Uterus (tissue), 4 donors: ENCODE results near the gene AKT1. TPM values are rescaled to one million over a fixed set of nuclear protein-coding genes. Genes with fewer than 3 reads are reported as not detected.
A peak's percentile ranks its signal among the peaks of the same experiment; 100 is the strongest.

ENCODE experiments used
- DNase-seq, 2 donors: peaks; one replicate each; pipeline ENCODE4 v3.0.0-alpha.2; 2019 to 2020
- H3K27ac ChIP-seq, 2 donors: fragments of 200-600 bp; sonication (generic); 1 replicate in 1 of 2; 2 replicates in 1 of 2; pipeline ENCODE4 v1.5.1; 2016 to 2018
- H3K27me3 ChIP-seq, 2 donors: fragments of 200-600 bp; sonication (generic); one replicate each; pipeline ENCODE4 v1.5.1; 2018 to 2019; ENCODE audit warnings: control low read depth in 1 of 2
- H3K36me3 ChIP-seq, 2 donors: fragments of 200-600 bp; sonication (generic); one replicate each; pipeline ENCODE4 v1.5.1; 2019; ENCODE audit warnings: control low read depth in 1 of 2
- H3K4me1 ChIP-seq, 2 donors: fragments of 200-600 bp; sonication (generic); one replicate each; pipeline ENCODE4 v1.5.1; 2018 to 2019; ENCODE audit warnings: control low read depth in 1 of 2
- H3K4me3 ChIP-seq, 2 donors: fragments of 200-600 bp; sonication (generic); 1 replicate in 1 of 2; 2 replicates in 1 of 2; pipeline ENCODE4 v1.5.1; 2018 to 2019; ENCODE audit warnings: mild to moderate bottlenecking in 1 of 2
- H3K9me3 ChIP-seq, 2 donors: fragments of 200-600 bp; sonication (generic); one replicate each; pipeline ENCODE4 v1.5.1; 2019; ENCODE audit warnings: control low read depth in 1 of 2
- CTCF ChIP-seq, 4 experiments: fragments of 200-600 bp in 2 of 4; fragments of 450-650 bp in 2 of 4; sonication (generic) in 2 of 4; IDR thresholded peaks; one replicate each; pipeline ENCODE4 v1.5.1; 2016 to 2019; ENCODE audit warnings: antibody characterized with exemption in 4 of 4, mild to moderate bottlenecking in 2 of 4, moderate library complexity in 1 of 4
- POLR2A ChIP-seq, 2 donors: fragments of 450-650 bp; IDR thresholded peaks; one replicate each; pipeline ENCODE4 v1.6.1; 2016; ENCODE audit warnings: antibody characterized with exemption in 2 of 2, mild to moderate bottlenecking in 1 of 2, moderate library complexity in 1 of 2
- intact Hi-C: fragments of 100-400 bp; cut with DNase I; formaldehyde crosslinking; loops from one replicate; pipeline ENCODE4 v1.15.1; 2023; ENCODE audit warnings: low total_unique reads
- total RNA-seq, 4 donors: library from RNA; depleted of rRNA in 3 of 4; stranded (reverse); fragments of >200 nt in 3 of 4; gene quantifications; one replicate each; pipeline versions ENCODE4 v1.1.0 to v1.2.4, GENCODE V29; 2014 to 2023
- donor health status: DM: yes; HTN: yes; CAD: no.

The AKT1 gene
- total RNA-seq, 4 donors from 2014 or later, result 42.9 to 121 (median 101) TPM

GRCh38 chr14:104798300-104799243 is 3.0 kb upstream of the AKT1 start:
- Histone ChIP-seq H3K36me3 (no peaks in the 10 kb centered on the region), H3K4me3 (no peak overlapping the region), H3K9me3 (no peaks in the 10 kb centered on the region), H3K27me3 (no peaks in the 10 kb centered on the region), H3K4me1 (peaks cover 0 to 17% of the 10 kb centered on the region in 2 donors), H3K27ac (peak overlapping the region; percentile 95 to 99)
- TF ChIP-seq CTCF (IDR thresholded peaks at IDR 0.05) (no peak), POLR2A (IDR thresholded peaks at IDR 0.05) (no peak)
- intact Hi-C loops, result no loop called here
- DNase-seq, result no peak

- Histone ChIP-seq H3K4me3 (no peak overlapping the region), H3K27me3 (no peaks in the 10 kb centered on the region), H3K36me3 (no peaks in the 10 kb centered on the region), H3K27ac (peak overlapping the region in 1 of 2 donors; percentile 23), H3K9me3 (no peaks in the 10 kb centered on the region), H3K4me1 (peaks cover 0 to 24% of the 10 kb centered on the region in 2 donors)
- no peak for DNase-seq
- TF ChIP-seq POLR2A (IDR thresholded peaks at IDR 0.05), result no peak
- no peak for TF ChIP-seq CTCF (IDR thresholded peaks at IDR 0.05)
- intact Hi-C loops, result no loop called here
Measured at GRCh38 chr14:104797115-104798044, 1.8 kb upstream of the AKT1 start.

GRCh38 chr14:104796687-104797081 is 1.1 kb upstream of the AKT1 start:
- no peaks in the 10 kb centered on the region for H3K9me3 ChIP-seq
- DNase-seq, result no peak
- H3K36me3 ChIP-seq, result no peaks in the 10 kb centered on the region
- no peaks in the 10 kb centered on the region for H3K27me3 ChIP-seq
- H3K27ac ChIP-seq, result peak overlapping the region in 1 of 2 donors; percentile 97
- no peak overlapping the region for H3K4me3 ChIP-seq
- TF ChIP-seq CTCF (IDR thresholded peaks at IDR 0.05) (no peak), POLR2A (IDR thresholded peaks at IDR 0.05) (no peak)
- intact Hi-C loops, result no loop called here
- H3K4me1 ChIP-seq, result peaks cover 0 to 23% of the 10 kb centered on the region in 2 donors

GRCh38 chr14:104795781-104796686 is 486 bp upstream of the AKT1 start:
- intact Hi-C loops, result no loop called here
- peak overlapping the region; percentile 86 to 97 for H3K27ac ChIP-seq
- TF ChIP-seq POLR2A (IDR thresholded peaks at IDR 0.05), result peak; percentile 80 to 88
- TF ChIP-seq CTCF (IDR thresholded peaks at IDR 0.05), result no peak
- no peaks in the 10 kb centered on the region for H3K9me3 ChIP-seq
- DNase-seq, result peak in 1 of 2 donors; percentile 67
- no peaks in the 10 kb centered on the region for H3K36me3 ChIP-seq
- peak overlapping the region; percentile 46 to 61 for H3K4me3 ChIP-seq
- H3K4me1 ChIP-seq, result peaks cover 0 to 16% of the 10 kb centered on the region in 2 donors
- no peaks in the 10 kb centered on the region for H3K27me3 ChIP-seq
